GM23338 (cell line): ENCODE results near the gene ADTRP.

ENCODE experiments used
- CREB1 ChIP-seq: fragments of 250-450 bp; sonication (Bioruptor Pico); IDR thresholded peaks from 2 replicates; pipeline ENCODE4 v1.5.0; 2020; ENCODE audit warnings: low read depth, mild to moderate bottlenecking, moderate library complexity
- ETS1 ChIP-seq: IDR thresholded peaks from 2 replicates; pipeline ENCODE4 v1.6.1; 2016; ENCODE audit warnings: antibody characterized with exemption
- EZH2 ChIP-seq: fragments of 200-600 bp; sonication (generic); IDR thresholded peaks from one replicate; pipeline ENCODE4 v1.8.0; 2017; ENCODE audit warnings: antibody characterized with exemption, mild to moderate bottlenecking, low read depth; ENCODE audit not compliant: unreplicated experiment
- EZH2phosphoT487 ChIP-seq: fragments of 200-600 bp; sonication (generic); IDR thresholded peaks from one replicate; pipeline ENCODE4 v1.8.1; 2018; ENCODE audit warnings: antibody characterized with exemption; ENCODE audit not compliant: unreplicated experiment
- JUNB ChIP-seq: IDR thresholded peaks from one replicate; pipeline ENCODE4 v1.6.1; 2016; ENCODE audit warnings: antibody characterized with exemption; ENCODE audit not compliant: unreplicated experiment
- NANOG ChIP-seq: IDR thresholded peaks from 2 replicates; pipeline ENCODE4 v1.6.1; 2016; ENCODE audit warnings: antibody characterized with exemption, borderline replicate concordance
- POLR2AphosphoS5 ChIP-seq: IDR thresholded peaks from 2 replicates; pipeline ENCODE4 v1.6.1; 2016; ENCODE audit warnings: antibody characterized with exemption, low read depth
- ZNF114 ChIP-seq: fragments of 250-450 bp; sonication (Bioruptor Pico); IDR thresholded peaks from 2 replicates; pipeline ENCODE4 v1.5.0; 2020; ENCODE audit warnings: mild to moderate bottlenecking, moderate library complexity
- ZNF331 ChIP-seq: fragments of 250-450 bp; sonication (Bioruptor Pico); IDR thresholded peaks from 2 replicates; pipeline ENCODE4 v1.5.0; 2020; ENCODE audit warnings: low read depth, mild to moderate bottlenecking, moderate library complexity
- TF ChIP-seq, protein P1 (sequence below), 2 experiments: fragments of 200-600 bp in 1 of 2; sonication (generic) in 1 of 2; conservative IDR thresholded peaks; 2 replicates each; pipeline versions ENCODE4 v1.5.1 to v1.6.1; 2016 to 2017; ENCODE audit warnings: antibody characterized with exemption in 2 of 2, low read depth in 2 of 2, mild to moderate bottlenecking in 2 of 2, moderate library complexity in 1 of 2
- TF ChIP-seq, protein P2 (sequence below): IDR thresholded peaks from one replicate; pipeline ENCODE4 v1.6.1; 2018; ENCODE audit warnings: antibody characterized with exemption; ENCODE audit not compliant: unreplicated experiment

DNA sequence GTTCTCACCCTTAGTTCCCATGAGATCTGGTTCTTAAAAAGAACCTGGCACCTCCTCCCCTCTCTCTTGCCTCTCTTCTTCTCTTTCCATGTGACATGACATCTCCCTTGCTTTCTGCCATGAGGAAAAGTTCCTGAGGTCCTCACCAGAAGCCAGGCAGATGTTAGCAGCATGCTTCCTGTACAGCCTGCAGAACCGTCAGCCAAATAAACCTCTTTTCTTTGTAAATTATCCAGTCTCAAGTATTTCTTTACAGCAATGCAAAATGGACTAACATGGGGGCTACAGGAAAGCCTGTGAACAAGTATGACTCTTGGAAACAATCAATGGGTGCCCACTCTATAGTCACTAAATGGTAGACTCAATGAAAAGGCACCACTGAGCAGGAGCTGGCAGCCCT lies 34.5 kb downstream of the ADTRP start:
- TF ChIP-seq EZH2phosphoT487 (no peak), POLR2AphosphoS5 (no peak), EZH2 (no peak), JUNB (no peak), CREB1 (CRISPR knock-in tag) (no peak), ETS1 (no peak), NANOG (no peak), ZNF114 (CRISPR knock-in tag) (no peak), ZNF331 (CRISPR knock-in tag) (no peak)
- TF ChIP-seq, protein P1, sequence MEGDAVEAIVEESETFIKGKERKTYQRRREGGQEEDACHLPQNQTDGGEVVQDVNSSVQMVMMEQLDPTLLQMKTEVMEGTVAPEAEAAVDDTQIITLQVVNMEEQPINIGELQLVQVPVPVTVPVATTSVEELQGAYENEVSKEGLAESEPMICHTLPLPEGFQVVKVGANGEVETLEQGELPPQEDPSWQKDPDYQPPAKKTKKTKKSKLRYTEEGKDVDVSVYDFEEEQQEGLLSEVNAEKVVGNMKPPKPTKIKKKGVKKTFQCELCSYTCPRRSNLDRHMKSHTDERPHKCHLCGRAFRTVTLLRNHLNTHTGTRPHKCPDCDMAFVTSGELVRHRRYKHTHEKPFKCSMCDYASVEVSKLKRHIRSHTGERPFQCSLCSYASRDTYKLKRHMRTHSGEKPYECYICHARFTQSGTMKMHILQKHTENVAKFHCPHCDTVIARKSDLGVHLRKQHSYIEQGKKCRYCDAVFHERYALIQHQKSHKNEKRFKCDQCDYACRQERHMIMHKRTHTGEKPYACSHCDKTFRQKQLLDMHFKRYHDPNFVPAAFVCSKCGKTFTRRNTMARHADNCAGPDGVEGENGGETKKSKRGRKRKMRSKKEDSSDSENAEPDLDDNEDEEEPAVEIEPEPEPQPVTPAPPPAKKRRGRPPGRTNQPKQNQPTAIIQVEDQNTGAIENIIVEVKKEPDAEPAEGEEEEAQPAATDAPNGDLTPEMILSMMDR (conservative IDR thresholded peaks at IDR 0.05; ENCODE audit: low read depth in 2 of 2), result no peak
- TF ChIP-seq, protein P2, sequence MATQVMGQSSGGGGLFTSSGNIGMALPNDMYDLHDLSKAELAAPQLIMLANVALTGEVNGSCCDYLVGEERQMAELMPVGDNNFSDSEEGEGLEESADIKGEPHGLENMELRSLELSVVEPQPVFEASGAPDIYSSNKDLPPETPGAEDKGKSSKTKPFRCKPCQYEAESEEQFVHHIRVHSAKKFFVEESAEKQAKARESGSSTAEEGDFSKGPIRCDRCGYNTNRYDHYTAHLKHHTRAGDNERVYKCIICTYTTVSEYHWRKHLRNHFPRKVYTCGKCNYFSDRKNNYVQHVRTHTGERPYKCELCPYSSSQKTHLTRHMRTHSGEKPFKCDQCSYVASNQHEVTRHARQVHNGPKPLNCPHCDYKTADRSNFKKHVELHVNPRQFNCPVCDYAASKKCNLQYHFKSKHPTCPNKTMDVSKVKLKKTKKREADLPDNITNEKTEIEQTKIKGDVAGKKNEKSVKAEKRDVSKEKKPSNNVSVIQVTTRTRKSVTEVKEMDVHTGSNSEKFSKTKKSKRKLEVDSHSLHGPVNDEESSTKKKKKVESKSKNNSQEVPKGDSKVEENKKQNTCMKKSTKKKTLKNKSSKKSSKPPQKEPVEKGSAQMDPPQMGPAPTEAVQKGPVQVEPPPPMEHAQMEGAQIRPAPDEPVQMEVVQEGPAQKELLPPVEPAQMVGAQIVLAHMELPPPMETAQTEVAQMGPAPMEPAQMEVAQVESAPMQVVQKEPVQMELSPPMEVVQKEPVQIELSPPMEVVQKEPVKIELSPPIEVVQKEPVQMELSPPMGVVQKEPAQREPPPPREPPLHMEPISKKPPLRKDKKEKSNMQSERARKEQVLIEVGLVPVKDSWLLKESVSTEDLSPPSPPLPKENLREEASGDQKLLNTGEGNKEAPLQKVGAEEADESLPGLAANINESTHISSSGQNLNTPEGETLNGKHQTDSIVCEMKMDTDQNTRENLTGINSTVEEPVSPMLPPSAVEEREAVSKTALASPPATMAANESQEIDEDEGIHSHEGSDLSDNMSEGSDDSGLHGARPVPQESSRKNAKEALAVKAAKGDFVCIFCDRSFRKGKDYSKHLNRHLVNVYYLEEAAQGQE, result no peak
